Neural cell (in vitro differentiated cells): ENCODE data around the gene TYMP. TPM values are rescaled to one million over a fixed set of nuclear protein-coding genes. Genes with fewer than 3 reads are reported as not detected.

ENCODE experiments used
- H2AFZ ChIP-seq: fragments of 200-600, 300-800 bp; sonication (generic), shearing (Covaris generic); 2 replicates; pipeline ENCODE4 v1.6.0; 2014; ENCODE audit warnings: low read depth, mild to moderate bottlenecking, antibody characterized with exemption, low read length, moderate library complexity
- H3F3A ChIP-seq: fragments of 200-600 bp; shearing (Covaris generic); 2 replicates; pipeline ENCODE4 v1.6.1; 2016; ENCODE audit warnings: mild to moderate bottlenecking, moderate library complexity, mixed read lengths, antibody characterized with exemption, low read length; ENCODE audit not compliant: insufficient read depth, poor library complexity, severe bottlenecking
- H3K27ac ChIP-seq: fragments of 200-600, 300-800 bp; sonication (generic), shearing (Covaris generic); 2 replicates; pipeline ENCODE4 v1.5.1; 2014; ENCODE audit warnings: mild to moderate bottlenecking, low read length, moderate library complexity
- H3K27me3 ChIP-seq: fragments of 300-800, 200-600 bp; sonication (generic), shearing (Covaris generic); 2 replicates; pipeline ENCODE4 v1.6.0; 2014; ENCODE audit warnings: mild to moderate bottlenecking, low read depth, low read length, moderate library complexity; ENCODE audit not compliant: insufficient read depth
- H3K36me3 ChIP-seq: fragments of 300-800, 200-600 bp; sonication (generic), shearing (Covaris generic); 2 replicates; pipeline ENCODE4 v1.5.1; 2014; ENCODE audit warnings: mild to moderate bottlenecking, antibody characterized with exemption, low read length, moderate library complexity; ENCODE audit not compliant: insufficient read depth
- H3K4me2 ChIP-seq: fragments of 300-800, 200-600 bp; sonication (generic), shearing (Covaris generic); 2 replicates; pipeline ENCODE4 v1.6.0; 2014; ENCODE audit warnings: mild to moderate bottlenecking, low read length
- H3K4me3 ChIP-seq: fragments of 300-800, 200-600 bp; sonication (generic), shearing (Covaris generic); 2 replicates; pipeline ENCODE4 v1.5.1; 2014; ENCODE audit warnings: mild to moderate bottlenecking, low read length, moderate library complexity
- H3K79me2 ChIP-seq: fragments of 200-600 bp; shearing (Covaris generic); replicated peaks from 2 replicates; pipeline ENCODE4 v1.6.0; 2014; ENCODE audit warnings: mild to moderate bottlenecking, low read length, moderate library complexity; ENCODE audit not compliant: insufficient read depth
- H3K9ac ChIP-seq: fragments of 300-800, 200-600 bp; sonication (generic), shearing (Covaris generic); 2 replicates; pipeline ENCODE4 v1.6.1; 2016; ENCODE audit warnings: mild to moderate bottlenecking, low read length, mixed read lengths
- H3K9me2 ChIP-seq: fragments of 200-600 bp; shearing (Covaris generic); 2 replicates; pipeline ENCODE4 v1.6.1; 2016; ENCODE audit warnings: mild to moderate bottlenecking, low read length, mixed read lengths; ENCODE audit not compliant: insufficient read depth
- H3K9me3 ChIP-seq: fragments of 200-600, 300-800 bp; sonication (generic), shearing (Covaris generic); 2 replicates; pipeline ENCODE4 v1.6.1; 2016; ENCODE audit warnings: mild to moderate bottlenecking, mixed run types, low read length, moderate library complexity, mixed read lengths
- H4K20me1 ChIP-seq: fragments of 200-600 bp; shearing (Covaris generic); 2 replicates; pipeline ENCODE4 v1.6.1; 2016; ENCODE audit warnings: mild to moderate bottlenecking, mixed run types; ENCODE audit not compliant: insufficient read depth
- CTCF ChIP-seq: fragments of 450-650 bp; IDR thresholded peaks from 2 replicates; pipeline ENCODE4 v1.5.1; 2014; ENCODE audit warnings: antibody characterized with exemption, mild to moderate bottlenecking, moderate library complexity; ENCODE audit not compliant: poor library complexity, severe bottlenecking
- EP300 ChIP-seq: fragments of 450-650 bp; conservative IDR thresholded peaks from 2 replicates; pipeline ENCODE4 v1.6.1; 2014; ENCODE audit warnings: antibody characterized with exemption, mild to moderate bottlenecking, moderate library complexity; ENCODE audit not compliant: poor library complexity, severe bottlenecking
- EZH2 ChIP-seq: fragments of 200-600, 300-800 bp; shearing (Covaris generic), sonication (generic); IDR thresholded peaks from 2 replicates; pipeline ENCODE4 v1.6.1; 2014; ENCODE audit warnings: antibody characterized with exemption, low read length, borderline replicate concordance, mild to moderate bottlenecking; ENCODE audit not compliant: insufficient read depth, poor library complexity, severe bottlenecking
- MXI1 ChIP-seq: fragments of 450-650 bp; conservative IDR thresholded peaks from 2 replicates; pipeline ENCODE4 v1.6.1; 2014; ENCODE audit warnings: antibody characterized with exemption, mild to moderate bottlenecking; ENCODE audit not compliant: poor library complexity, severe bottlenecking
- POLR2AphosphoS5 ChIP-seq: IDR thresholded peaks from 2 replicates; pipeline ENCODE4 v1.6.1; 2012
- RAD21 ChIP-seq: fragments of 450-650 bp; conservative IDR thresholded peaks from 2 replicates; pipeline ENCODE4 v1.6.1; 2014; ENCODE audit warnings: antibody characterized with exemption, mild to moderate bottlenecking, moderate library complexity
- REST ChIP-seq: IDR thresholded peaks from 2 replicates; pipeline ENCODE4 v1.6.1; 2012; ENCODE audit warnings: borderline replicate concordance
- SMC3 ChIP-seq: fragments of 450-650 bp; conservative IDR thresholded peaks from 2 replicates; pipeline ENCODE4 v1.6.1; 2014; ENCODE audit warnings: antibody characterized with exemption, mild to moderate bottlenecking, moderate library complexity; ENCODE audit not compliant: poor library complexity
- TAF1 ChIP-seq: IDR thresholded peaks from 2 replicates; pipeline ENCODE4 v1.6.1; 2012; ENCODE audit warnings: low read depth
- polyA plus RNA-seq: library from polyadenylated mRNA; depleted of rRNA; stranded (reverse); fragments of >200 nt; gene quantifications from 2 replicates; pipeline ENCODE4 v1.2.3, GENCODE V29; 2014

TYMP gene
- polyA plus RNA-seq, 1 donor from 2014 or later, result 0.87 TPM

- Histone ChIP-seq H3K9ac (no peak overlapping the region), H3K4me2 (no peak overlapping the region), H3K36me3 (no peaks in the 10 kb centered on the region), H3K4me3 (no peak overlapping the region), H3K79me2 (no peaks in the 10 kb centered on the region), H3K27ac (no peak overlapping the region), H3K9me3 (no peaks in the 10 kb centered on the region), H2AFZ (no peak overlapping the region), H3K9me2 (no peaks in the 10 kb centered on the region), H4K20me1 (no peaks in the 10 kb centered on the region), H3F3A (no peaks in the 10 kb centered on the region), H3K27me3 (peaks cover 34% of the 10 kb centered on the region)
- TF ChIP-seq EP300, result no peak
- TF ChIP-seq CTCF, result no peak
- TF ChIP-seq SMC3, result no peak
- no peak for TF ChIP-seq MXI1
- no peak for TF ChIP-seq POLR2AphosphoS5
- no peak for TF ChIP-seq REST
- TF ChIP-seq RAD21, result no peak
- no peak for TF ChIP-seq TAF1
- TF ChIP-seq EZH2, result no peak
Measured at GRCh38 chr22:50528682-50529415, 963 bp downstream of the TYMP start.

GRCh38 chr22:50527921-50528681 is 1.7 kb downstream of the TYMP start:
- Histone ChIP-seq H3K27me3 (peaks cover 34% of the 10 kb centered on the region), H3K4me2 (no peak overlapping the region), H2AFZ (no peak overlapping the region)

More at GRCh38 chr22:50527921-50528681, 1.7 kb downstream of the TYMP start:
- Histone ChIP-seq H3K27ac (no peak overlapping the region), H3K36me3 (no peaks in the 10 kb centered on the region), H3K79me2 (no peaks in the 10 kb centered on the region), H3K4me3 (no peak overlapping the region), H4K20me1 (no peaks in the 10 kb centered on the region), H3K9ac (no peak overlapping the region), H3K9me2 (no peaks in the 10 kb centered on the region), H3K9me3 (no peaks in the 10 kb centered on the region), H3F3A (no peaks in the 10 kb centered on the region)
- TF ChIP-seq REST (no peak), TAF1 (no peak), MXI1 (no peak), POLR2AphosphoS5 (no peak), RAD21 (no peak), SMC3 (no peak), EP300 (no peak), EZH2 (no peak), CTCF (no peak)
